NCI-H2107 treated with DMSO at 0.1 percent for 48 hours (cell line): ENCODE measurements around the gene ZCCHC24.

ENCODE experiments used
- DNase-seq: peaks from one replicate; lab custom pipeline; 2025; ENCODE audit not compliant: unreplicated experiment; lab: John Stamatoyannopoulos, UW

ZCCHC24 gene

GRCh38 chr10:79431891-79432831 is 13.3 kb downstream of the ZCCHC24 start:
- DNase-seq: no peak

- DNase-seq: no peak
Measured at GRCh38 chr10:79431428-79431827, 14.0 kb downstream of the ZCCHC24 start.

- DNase-seq: no peak
Measured at GRCh38 chr10:79430936-79431335, 14.5 kb downstream of the ZCCHC24 start.

GRCh38 chr10:79430325-79430905 is 15.0 kb downstream of the ZCCHC24 start:
- DNase-seq: no peak

GRCh38 chr10:79429751-79430150 is 15.7 kb downstream of the ZCCHC24 start:
- DNase-seq: no peak

- DNase-seq: no peak
Measured at GRCh38 chr10:79427965-79428364, 17.5 kb downstream of the ZCCHC24 start.

GRCh38 chr10:79425074-79425532 is 20.3 kb downstream of the ZCCHC24 start:
- no peak for DNase-seq

- peak; percentile 46 for DNase-seq
Measured at GRCh38 chr10:79424221-79425073, 21.0 kb downstream of the ZCCHC24 start.

- no peak for DNase-seq
Measured at GRCh38 chr10:79422178-79422892, 23.1 kb downstream of the ZCCHC24 start.

- DNase-seq: no peak
Measured at GRCh38 chr10:79420974-79421688, 24.3 kb downstream of the ZCCHC24 start.

GRCh38 chr10:79418886-79419595 is 26.4 kb downstream of the ZCCHC24 start:
- no peak for DNase-seq

- no peak for DNase-seq
Measured at GRCh38 chr10:79418274-79418673, 27.1 kb downstream of the ZCCHC24 start.

GRCh38 chr10:79417731-79418130 is 27.7 kb downstream of the ZCCHC24 start:
- no peak for DNase-seq

- DNase-seq: no peak
Measured at GRCh38 chr10:79417266-79417665, 28.2 kb downstream of the ZCCHC24 start.

GRCh38 chr10:79416578-79417255 is 28.7 kb downstream of the ZCCHC24 start:
- no peak for DNase-seq

- no peak for DNase-seq
Measured at GRCh38 chr10:79415736-79416577, 29.5 kb downstream of the ZCCHC24 start.

GRCh38 chr10:79414714-79415113 is 30.7 kb downstream of the ZCCHC24 start:
- no peak for DNase-seq

- DNase-seq: no peak
Measured at GRCh38 chr10:79413196-79413595, 32.2 kb downstream of the ZCCHC24 start.
